ENCODE results near the gene BTBD7. TPM values are rescaled to one million over a fixed set of nuclear protein-coding genes. Genes with fewer than 3 reads are reported as not detected.
A peak's percentile ranks its signal among the peaks of the same experiment; 100 is the strongest.

BTBD7 gene
- total RNA-seq, 1 experiment from 2014 or later: 30.8 TPM

DNA sequence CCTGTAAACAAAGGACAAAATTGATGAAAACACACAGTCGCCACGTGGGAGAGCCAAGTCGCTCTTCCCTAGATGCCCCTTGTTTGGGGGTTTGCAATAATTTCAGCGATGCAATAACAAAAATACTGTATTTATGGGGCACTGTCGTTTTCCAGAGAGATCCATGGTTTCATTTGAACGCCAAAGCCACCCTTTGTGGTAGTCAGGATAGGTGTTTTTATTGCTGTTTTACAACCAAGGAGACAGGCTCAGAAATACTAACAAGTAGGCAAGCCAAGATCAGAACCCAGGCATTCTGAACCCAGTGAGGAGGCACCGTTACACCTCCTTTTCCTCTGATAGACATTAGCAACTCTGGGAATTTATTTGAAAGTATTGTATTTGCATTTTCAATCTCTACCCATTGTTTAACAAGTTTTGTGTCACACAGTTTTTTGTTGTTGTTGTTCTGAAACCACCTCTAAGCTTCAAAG is 831 bp upstream of the BTBD7 start:
- TF ChIP-seq, protein P1, sequence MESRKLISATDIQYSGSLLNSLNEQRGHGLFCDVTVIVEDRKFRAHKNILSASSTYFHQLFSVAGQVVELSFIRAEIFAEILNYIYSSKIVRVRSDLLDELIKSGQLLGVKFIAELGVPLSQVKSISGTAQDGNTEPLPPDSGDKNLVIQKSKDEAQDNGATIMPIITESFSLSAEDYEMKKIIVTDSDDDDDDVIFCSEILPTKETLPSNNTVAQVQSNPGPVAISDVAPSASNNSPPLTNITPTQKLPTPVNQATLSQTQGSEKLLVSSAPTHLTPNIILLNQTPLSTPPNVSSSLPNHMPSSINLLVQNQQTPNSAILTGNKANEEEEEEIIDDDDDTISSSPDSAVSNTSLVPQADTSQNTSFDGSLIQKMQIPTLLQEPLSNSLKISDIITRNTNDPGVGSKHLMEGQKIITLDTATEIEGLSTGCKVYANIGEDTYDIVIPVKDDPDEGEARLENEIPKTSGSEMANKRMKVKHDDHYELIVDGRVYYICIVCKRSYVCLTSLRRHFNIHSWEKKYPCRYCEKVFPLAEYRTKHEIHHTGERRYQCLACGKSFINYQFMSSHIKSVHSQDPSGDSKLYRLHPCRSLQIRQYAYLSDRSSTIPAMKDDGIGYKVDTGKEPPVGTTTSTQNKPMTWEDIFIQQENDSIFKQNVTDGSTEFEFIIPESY (IDR thresholded peaks at IDR 0.05; ENCODE audit: extremely low read depth, insufficient replicate concordance, low read length): no peak
- TF ChIP-seq TCF7L2 (IDR thresholded peaks at IDR 0.05; ENCODE audit: borderline replicate concordance, extremely low read depth, insufficient read depth, insufficient read length) (no peak), ELF1 (IDR thresholded peaks at IDR 0.05; ENCODE audit: borderline replicate concordance, low read depth) (no peak), ZFX (IDR thresholded peaks at IDR 0.05) (no peak), SRF (IDR thresholded peaks at IDR 0.05; ENCODE audit: low read depth) (no peak), JUND (IDR thresholded peaks at IDR 0.05) (no peak), POLR2A (IDR thresholded peaks at IDR 0.05; ENCODE audit: borderline replicate concordance, extremely low read depth, insufficient read depth, insufficient read length) (no peak), EZH2 (IDR thresholded peaks at IDR 0.05) (no peak), SP1 (IDR thresholded peaks at IDR 0.05; ENCODE audit: low read depth) (no peak), FOSL1 (IDR thresholded peaks at IDR 0.05; ENCODE audit: low read depth) (no peak), CBX3 (IDR thresholded peaks at IDR 0.05; ENCODE audit: low read depth) (no peak)
- TF ChIP-seq, protein P2, sequence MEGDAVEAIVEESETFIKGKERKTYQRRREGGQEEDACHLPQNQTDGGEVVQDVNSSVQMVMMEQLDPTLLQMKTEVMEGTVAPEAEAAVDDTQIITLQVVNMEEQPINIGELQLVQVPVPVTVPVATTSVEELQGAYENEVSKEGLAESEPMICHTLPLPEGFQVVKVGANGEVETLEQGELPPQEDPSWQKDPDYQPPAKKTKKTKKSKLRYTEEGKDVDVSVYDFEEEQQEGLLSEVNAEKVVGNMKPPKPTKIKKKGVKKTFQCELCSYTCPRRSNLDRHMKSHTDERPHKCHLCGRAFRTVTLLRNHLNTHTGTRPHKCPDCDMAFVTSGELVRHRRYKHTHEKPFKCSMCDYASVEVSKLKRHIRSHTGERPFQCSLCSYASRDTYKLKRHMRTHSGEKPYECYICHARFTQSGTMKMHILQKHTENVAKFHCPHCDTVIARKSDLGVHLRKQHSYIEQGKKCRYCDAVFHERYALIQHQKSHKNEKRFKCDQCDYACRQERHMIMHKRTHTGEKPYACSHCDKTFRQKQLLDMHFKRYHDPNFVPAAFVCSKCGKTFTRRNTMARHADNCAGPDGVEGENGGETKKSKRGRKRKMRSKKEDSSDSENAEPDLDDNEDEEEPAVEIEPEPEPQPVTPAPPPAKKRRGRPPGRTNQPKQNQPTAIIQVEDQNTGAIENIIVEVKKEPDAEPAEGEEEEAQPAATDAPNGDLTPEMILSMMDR (IDR thresholded peaks at IDR 0.05 in 2 of 3, conservative IDR thresholded peaks at IDR 0.05 in 1 of 3; ENCODE audit: borderline replicate concordance in 1 of 3, insufficient read depth in 1 of 3, low read depth in 2 of 3, low read length in 2 of 3): no peak
- TF ChIP-seq, protein P3, sequence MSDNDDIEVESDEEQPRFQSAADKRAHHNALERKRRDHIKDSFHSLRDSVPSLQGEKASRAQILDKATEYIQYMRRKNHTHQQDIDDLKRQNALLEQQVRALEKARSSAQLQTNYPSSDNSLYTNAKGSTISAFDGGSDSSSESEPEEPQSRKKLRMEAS (IDR thresholded peaks at IDR 0.05): no peak
- peak overlapping the region; percentile 79 for H3K4me2 ChIP-seq (ENCODE audit: low read length)
- DNase-seq (ENCODE audit: low read depth, low spot score) (no peak), ATAC-seq (no peak)
- no peaks in the 10 kb centered on the region for H3K36me3 ChIP-seq (ENCODE audit: control insufficient read depth in 1 of 2, insufficient read depth in 2 of 2, low read length in 2 of 2)
- H3K79me2 ChIP-seq (ENCODE audit: insufficient read depth, low read length): peaks cover 36% of the 10 kb centered on the region
- no peaks in the 10 kb centered on the region for H3K27me3 ChIP-seq (ENCODE audit: insufficient read depth, low read length)
- H3K9me2 ChIP-seq (ENCODE audit: insufficient read depth): no peaks in the 10 kb centered on the region
- CTCF ChIA-PET: no interaction called here
- H3K9ac ChIP-seq (ENCODE audit: low read length): peak overlapping the region; percentile 68
- intact Hi-C loops (cut with micrococcal nuclease): no loop called here
- 0 out of 2 replicates have a peak, but pooled peaks cover 5% of the 10 kb centered on the region for H4K20me1 ChIP-seq (ENCODE audit: insufficient read depth)
- POLR2A ChIA-PET: no interaction called here
- RAD21 ChIA-PET (ENCODE audit: low non-redundant PET in 1 of 2, low total read pairs in 2 of 2, uncharacterized antibody in 2 of 2, unreplicated experiment in 2 of 2): no interaction called here
- H3K9me3 ChIP-seq (ENCODE audit: control insufficient read depth in 1 of 2, insufficient read depth in 1 of 2, low read depth in 1 of 2, low read length in 2 of 2): peaks cover 0 to 6% of the 10 kb centered on the region in 2 experiments; a peak in 2 of 4 replicates
- H2AFZ ChIP-seq (ENCODE audit: low read depth, low read length, poor library complexity, severe bottlenecking): peak overlapping the region; percentile 84
- H3K27ac ChIP-seq (ENCODE audit: low read depth, low read length): peak overlapping the region; percentile 57
- no TSS peak for BruUV-seq (replicated peaks)
- H3K4me1 ChIP-seq (ENCODE audit: control insufficient read depth in 1 of 2, insufficient read depth in 2 of 2, low read length in 2 of 2): peaks cover 11 to 29% of the 10 kb centered on the region in 2 experiments
- H3K4me3 ChIP-seq (replicated peaks in 1 of 2; ENCODE audit: low read depth in 1 of 2, low read length in 2 of 2): peak overlapping the region; percentile 58 to 71
